Right renal pelvis (tissue), 4 donors: ENCODE results near the gene FMNL2. TPM values are rescaled to one million over a fixed set of nuclear protein-coding genes. Genes with fewer than 3 reads are reported as not detected.

Experiments
- DNase-seq, 4 donors: peaks; one replicate each; pipeline ENCODE4 v3.0.0-alpha.2; 2013; ENCODE audit warnings: low read depth in 4 of 4, low spot score in 3 of 4, missing footprints in 1 of 4
- polyA plus RNA-seq, 4 donors: library from polyadenylated mRNA; unstranded; fragments of 120-200 nt; gene quantifications; one replicate each; pipeline ENCODE4 v1.2.1, GENCODE V29; 2013; ENCODE audit not compliant: insufficient read length in 4 of 4

FMNL2 gene
- polyA plus RNA-seq, 4 donors, result 87.8 to 108 (median 103) TPM

- DNase-seq, result no peak
Measured at GRCh38 chr2:152602750-152603149, 267.8 kb downstream of the FMNL2 start.

- DNase-seq, result no peak
Measured at GRCh38 chr2:152603166-152603565, 268.2 kb downstream of the FMNL2 start.

GRCh38 chr2:152606081-152606480 lies 271.1 kb downstream of the FMNL2 start:
- DNase-seq, result no peak

- no peak for DNase-seq
Measured at GRCh38 chr2:152606941-152607340, 272.0 kb downstream of the FMNL2 start.

GRCh38 chr2:152607793-152608300 lies 272.9 kb downstream of the FMNL2 start:
- DNase-seq, result no peak

- no peak for DNase-seq
Measured at GRCh38 chr2:152609154-152609553, 274.2 kb downstream of the FMNL2 start.

GRCh38 chr2:152609699-152610098 lies 274.7 kb downstream of the FMNL2 start:
- no peak for DNase-seq

- no peak for DNase-seq
Measured at GRCh38 chr2:152611458-152612231, 276.7 kb downstream of the FMNL2 start.

- no peak for DNase-seq
Measured at GRCh38 chr2:152613235-152613634, 278.3 kb downstream of the FMNL2 start.

- DNase-seq, result no peak
Measured at GRCh38 chr2:152615177-152615576, 280.2 kb downstream of the FMNL2 start.

GRCh38 chr2:152617456-152618192 lies 282.6 kb downstream of the FMNL2 start:
- DNase-seq, result no peak

GRCh38 chr2:152618193-152618564 lies 283.2 kb downstream of the FMNL2 start:
- DNase-seq, result no peak

GRCh38 chr2:152620208-152620607 lies 285.2 kb downstream of the FMNL2 start:
- no peak for DNase-seq

- DNase-seq, result no peak
Measured at GRCh38 chr2:152620985-152621384, 286.0 kb downstream of the FMNL2 start.

- DNase-seq, result no peak
Measured at GRCh38 chr2:152622219-152622618, 287.2 kb downstream of the FMNL2 start.

GRCh38 chr2:152623076-152623740 lies 288.2 kb downstream of the FMNL2 start:
- no peak for DNase-seq

- no peak for DNase-seq
Measured at GRCh38 chr2:152623775-152624174, 288.8 kb downstream of the FMNL2 start.

GRCh38 chr2:152624805-152625204 lies 289.8 kb downstream of the FMNL2 start:
- no peak for DNase-seq

GRCh38 chr2:152626911-152627339 lies 292.0 kb downstream of the FMNL2 start:
- DNase-seq, result no peak

GRCh38 chr2:152627351-152627957 lies 292.5 kb downstream of the FMNL2 start:
- no peak for DNase-seq

GRCh38 chr2:152629202-152629601 lies 294.2 kb downstream of the FMNL2 start:
- no peak for DNase-seq
